ENCODE measurements around the gene WDR81.
"Not testable (repeated sequence)": the region's sequence is repeated elsewhere in the genome, so short reads cannot be mapped to it uniquely, and the experiment has no call there.

DNA sequence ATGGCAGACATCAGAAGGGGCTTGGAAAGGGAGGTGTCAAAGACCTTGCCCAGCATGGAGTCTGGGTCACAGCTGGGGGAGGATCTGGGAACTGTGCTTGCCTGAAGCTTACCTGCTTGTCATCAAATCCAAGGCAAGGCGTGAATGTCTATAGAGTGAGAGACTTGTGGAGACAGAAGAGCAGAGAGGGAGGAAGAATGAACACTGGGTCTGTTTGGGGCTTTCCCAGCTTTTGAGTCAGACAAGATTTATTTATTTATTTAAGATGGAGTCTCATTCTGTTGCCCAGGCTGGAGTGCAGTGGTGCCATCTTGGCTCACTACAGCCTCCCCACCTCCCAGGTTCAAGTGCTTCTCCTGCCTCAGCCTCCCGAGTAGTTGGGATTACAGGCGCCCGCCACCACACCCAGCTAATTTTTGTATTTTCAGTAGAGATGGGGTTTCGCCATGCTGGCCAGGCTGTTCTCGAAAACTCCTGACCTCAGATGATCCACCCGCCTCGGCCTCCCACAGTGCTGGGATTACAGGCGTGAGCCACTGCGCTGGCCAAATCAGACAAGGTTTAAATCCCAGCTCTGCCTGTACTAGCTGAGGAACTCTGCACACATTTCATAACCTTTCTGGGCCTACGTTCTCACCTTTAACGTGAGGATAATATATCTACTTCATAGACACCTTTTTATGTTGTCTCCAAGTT is 48.6 kb downstream of the WDR81 start:
- TF ChIP-seq EZH2 (IDR thresholded peaks at IDR 0.05; ENCODE audit: insufficient read depth, poor library complexity, severe bottlenecking); EZH2phosphoT487 (IDR thresholded peaks at IDR 0.05; ENCODE audit: insufficient read depth, low read depth): not testable (repeated sequence)
